Measurements from ENCODE around the gene ELFN1.

The ELFN1 gene

GRCh38 chr7:1741751-1742554 lies 71.9 kb downstream of the ELFN1 start:
- DNase-seq (ENCODE audit: low read depth in 2 of 2), result no peak

GRCh38 chr7:1742555-1743303 lies 72.7 kb downstream of the ELFN1 start:
- peak; percentile 15 to 21 for DNase-seq (ENCODE audit: low read depth in 2 of 2)

- no peak for DNase-seq (ENCODE audit: low read depth in 2 of 2)
Observed at GRCh38 chr7:1743481-1744230, 73.6 kb downstream of the ELFN1 start.

DNA sequence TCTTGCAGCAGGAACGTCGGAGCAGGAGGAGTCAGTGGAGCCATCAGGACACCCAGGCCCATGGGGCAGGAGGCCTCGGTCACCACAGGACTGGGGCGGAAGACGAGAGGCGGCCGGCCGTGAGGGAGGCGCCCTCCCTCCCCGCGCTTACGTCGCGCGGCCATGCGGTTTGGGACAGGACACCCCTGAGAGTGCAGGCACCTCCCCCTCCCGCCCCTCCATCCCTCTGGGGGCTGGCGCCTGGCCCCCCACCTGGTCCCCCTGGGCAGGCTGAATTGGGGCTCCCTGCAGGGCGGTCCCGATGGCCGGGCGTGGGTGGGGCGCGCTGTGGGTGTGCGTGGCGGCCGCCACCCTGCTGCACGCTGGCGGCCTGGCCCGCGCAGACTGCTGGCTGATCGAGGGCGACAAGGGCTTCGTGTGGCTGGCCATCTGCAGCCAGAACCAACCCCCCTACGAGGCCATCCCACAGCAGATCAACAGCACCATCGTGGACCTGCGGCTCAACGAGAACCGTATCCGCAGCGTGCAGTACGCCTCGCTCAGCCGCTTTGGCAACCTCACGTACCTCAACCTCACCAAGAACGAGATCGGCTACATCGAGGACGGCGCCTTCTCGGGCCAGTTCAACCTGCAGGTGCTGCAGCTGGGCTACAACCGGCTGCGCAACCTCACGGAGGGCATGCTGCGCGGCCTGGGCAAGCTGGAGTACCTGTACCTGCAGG lies 74.4 kb downstream of the ELFN1 start:
- no peak for DNase-seq (ENCODE audit: low read depth in 2 of 2)

DNA sequence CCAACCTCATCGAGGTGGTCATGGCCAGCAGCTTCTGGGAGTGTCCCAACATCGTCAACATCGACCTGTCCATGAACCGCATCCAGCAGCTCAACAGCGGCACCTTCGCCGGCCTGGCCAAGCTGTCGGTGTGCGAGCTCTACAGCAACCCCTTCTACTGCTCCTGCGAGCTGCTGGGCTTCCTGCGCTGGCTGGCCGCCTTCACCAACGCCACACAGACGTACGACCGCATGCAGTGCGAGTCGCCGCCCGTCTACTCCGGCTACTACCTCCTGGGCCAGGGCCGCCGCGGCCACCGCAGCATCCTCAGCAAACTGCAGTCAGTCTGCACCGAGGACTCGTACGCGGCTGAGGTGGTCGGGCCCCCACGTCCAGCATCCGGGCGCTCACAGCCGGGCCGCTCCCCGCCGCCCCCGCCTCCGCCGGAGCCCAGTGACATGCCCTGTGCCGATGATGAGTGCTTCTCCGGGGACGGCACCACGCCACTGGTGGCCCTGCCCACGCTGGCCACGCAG lies 75.0 kb downstream of the ELFN1 start:
- DNase-seq (ENCODE audit: low read depth in 2 of 2), result no peak

DNA sequence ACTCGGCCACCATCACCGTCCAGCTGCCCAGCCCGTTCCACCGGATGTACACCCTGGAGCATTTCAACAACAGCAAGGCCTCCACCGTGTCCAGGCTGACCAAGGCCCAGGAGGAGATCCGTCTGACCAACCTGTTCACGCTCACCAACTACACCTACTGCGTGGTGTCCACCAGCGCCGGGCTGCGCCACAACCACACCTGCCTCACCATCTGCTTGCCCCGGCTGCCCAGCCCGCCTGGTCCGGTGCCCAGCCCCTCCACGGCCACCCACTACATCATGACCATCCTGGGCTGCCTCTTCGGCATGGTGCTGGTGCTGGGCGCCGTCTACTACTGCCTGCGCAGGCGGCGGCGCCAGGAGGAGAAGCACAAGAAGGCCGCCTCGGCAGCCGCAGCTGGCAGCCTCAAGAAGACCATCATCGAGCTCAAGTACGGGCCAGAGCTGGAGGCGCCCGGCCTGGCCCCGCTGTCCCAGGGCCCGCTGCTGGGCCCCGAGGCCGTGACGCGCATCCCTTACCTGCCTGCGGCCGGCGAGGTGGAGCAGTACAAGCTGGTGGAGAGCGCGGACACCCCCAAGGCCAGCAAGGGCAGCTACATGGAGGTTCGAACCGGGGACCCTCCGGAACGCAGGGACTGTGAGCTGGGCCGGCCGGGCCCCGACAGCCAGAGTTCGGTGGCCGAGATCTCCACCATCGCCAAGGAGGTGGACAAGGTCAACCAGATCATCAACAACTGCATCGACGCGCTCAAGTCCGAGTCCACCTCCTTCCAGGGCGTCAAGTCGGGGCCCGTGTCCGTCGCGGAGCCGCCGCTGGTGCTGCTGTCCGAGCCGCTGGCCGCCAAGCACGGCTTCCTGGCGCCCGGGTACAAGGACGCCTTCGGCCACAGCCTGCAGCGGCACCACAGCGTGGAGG lies 75.8 kb downstream of the ELFN1 start:
- no peak for DNase-seq (ENCODE audit: low read depth in 2 of 2)

- no peak for DNase-seq (ENCODE audit: low read depth in 2 of 2)
Observed at GRCh38 chr7:1746491-1746975, 76.5 kb downstream of the ELFN1 start.

GRCh38 chr7:1747004-1747801 lies 77.1 kb downstream of the ELFN1 start:
- no peak for DNase-seq (ENCODE audit: low read depth in 2 of 2)

DNA sequence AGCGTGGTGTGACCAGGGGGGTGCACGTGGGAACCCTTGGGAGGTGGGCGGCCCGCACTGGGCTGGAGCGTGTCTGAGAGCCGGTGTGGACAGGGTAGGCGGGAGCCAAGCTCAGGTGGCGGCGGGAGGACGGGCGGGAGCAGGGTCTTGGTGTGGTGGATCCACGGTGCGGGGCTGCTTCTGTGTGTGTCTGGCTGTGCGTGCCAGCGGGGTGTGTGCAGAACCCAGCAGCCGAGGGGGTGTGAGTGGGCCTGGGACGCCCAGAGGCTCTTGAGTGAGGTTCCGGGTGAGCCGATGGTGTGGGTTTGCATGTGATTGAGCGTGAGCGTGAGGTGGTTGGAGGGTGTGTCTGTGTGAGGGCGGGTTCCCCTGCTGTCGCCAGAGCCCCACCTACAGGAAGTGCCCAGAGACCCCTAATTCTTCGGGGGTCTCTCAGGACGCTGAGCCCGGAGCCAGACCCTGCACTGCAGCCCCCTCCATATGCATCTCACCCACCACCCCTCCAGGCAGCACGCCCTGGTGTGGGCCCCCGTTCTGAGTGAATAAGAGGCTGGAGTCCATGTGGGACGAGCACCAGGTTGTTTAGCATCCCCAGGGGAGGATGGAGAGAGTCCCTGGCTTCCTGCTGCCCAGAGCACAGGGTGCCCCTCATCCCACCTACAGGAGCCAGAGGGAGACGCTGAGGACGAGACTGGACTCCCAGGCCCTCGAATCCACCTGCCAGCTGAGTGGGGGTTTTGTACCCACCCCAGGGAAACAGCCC lies 78.2 kb downstream of the ELFN1 start:
- DNase-seq (ENCODE audit: low read depth in 2 of 2), result no peak

- DNase-seq (ENCODE audit: low read depth in 2 of 2), result no peak
Observed at GRCh38 chr7:1748839-1749173, 78.7 kb downstream of the ELFN1 start.

DNA sequence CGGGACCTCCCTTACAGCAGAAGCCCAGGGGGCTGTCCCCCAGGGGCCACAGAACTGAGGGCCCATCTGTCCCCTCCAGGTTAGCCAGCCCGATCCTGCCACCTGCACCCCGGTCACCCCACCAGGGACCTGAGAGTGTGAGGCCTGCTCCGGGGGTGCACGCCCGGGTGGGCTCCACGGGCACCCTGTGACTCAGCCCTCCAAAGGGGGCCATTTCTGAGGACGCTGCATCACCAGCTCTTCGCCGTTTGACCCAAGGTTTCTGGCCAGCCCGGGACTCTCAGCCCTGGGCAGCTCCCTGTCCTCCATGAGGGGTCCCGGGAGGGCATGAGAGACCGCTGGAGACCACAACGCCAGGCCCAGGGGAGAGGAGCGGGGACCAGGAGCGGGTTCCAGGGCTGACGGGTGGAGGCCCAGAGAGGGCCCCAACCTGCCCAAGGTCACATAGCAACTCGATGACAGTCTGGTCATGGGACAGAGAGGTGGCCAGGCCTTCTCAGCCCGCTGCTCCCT lies 79.3 kb downstream of the ELFN1 start:
- no peak for DNase-seq (ENCODE audit: low read depth in 2 of 2)

DNA sequence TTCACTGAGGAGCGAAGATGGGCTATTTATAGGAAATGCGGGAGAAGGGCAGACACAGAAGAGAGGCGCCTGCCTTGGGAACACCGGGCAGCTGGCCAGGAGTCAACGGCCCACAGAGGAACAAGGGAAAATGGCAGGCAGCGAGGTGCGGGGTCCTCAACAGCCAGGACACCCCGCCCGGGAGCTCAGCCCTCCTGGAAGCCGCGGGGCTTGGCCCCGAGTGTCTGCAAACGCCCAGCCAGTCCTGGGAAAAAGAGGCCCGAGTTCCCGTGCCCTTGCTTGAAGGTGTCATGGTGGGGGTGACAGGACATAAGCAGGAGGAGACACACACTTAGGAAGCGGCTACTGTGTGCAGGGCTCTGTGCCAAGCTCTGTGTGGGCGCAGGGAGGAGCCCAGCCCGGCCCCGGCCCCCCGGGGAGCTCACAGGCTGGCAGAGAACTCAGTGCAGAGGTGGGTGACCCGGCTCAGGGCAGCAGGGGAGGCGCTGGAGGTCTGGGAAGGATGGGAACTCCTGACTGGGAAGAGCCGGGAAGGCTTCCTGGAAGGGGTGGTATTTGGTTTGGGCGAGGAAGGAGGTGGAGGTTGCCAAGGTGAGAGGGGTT lies 79.9 kb downstream of the ELFN1 start:
- DNase-seq (ENCODE audit: low read depth in 2 of 2), result no peak

DNA sequence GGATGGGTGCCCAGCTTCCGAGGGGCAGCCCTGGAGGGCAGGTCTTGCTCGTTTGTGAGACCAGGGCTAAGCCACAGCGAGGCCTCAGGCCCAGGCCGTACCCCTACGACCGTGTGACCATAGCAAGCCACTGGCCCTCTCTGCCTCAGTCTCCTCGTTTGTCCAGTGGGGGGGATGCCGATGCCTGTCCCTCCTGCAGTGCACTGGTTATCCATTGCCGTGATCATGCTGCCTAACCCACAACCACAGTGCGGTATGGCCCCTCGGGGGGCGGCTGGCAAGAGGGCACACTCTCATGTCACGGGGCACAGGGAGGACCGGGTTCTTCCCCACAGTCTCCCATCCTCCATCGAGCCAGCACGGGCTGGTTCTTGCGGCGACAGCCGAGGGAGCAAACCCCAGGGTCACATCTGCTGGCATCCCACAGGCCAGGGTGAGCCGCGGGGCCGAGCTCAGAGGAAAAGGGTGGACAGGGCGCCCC lies 80.5 kb downstream of the ELFN1 start:
- no peak for DNase-seq (ENCODE audit: low read depth in 2 of 2)

GRCh38 chr7:1752111-1752510 lies 82.0 kb downstream of the ELFN1 start:
- no peak for DNase-seq (ENCODE audit: low read depth in 2 of 2)

DNA sequence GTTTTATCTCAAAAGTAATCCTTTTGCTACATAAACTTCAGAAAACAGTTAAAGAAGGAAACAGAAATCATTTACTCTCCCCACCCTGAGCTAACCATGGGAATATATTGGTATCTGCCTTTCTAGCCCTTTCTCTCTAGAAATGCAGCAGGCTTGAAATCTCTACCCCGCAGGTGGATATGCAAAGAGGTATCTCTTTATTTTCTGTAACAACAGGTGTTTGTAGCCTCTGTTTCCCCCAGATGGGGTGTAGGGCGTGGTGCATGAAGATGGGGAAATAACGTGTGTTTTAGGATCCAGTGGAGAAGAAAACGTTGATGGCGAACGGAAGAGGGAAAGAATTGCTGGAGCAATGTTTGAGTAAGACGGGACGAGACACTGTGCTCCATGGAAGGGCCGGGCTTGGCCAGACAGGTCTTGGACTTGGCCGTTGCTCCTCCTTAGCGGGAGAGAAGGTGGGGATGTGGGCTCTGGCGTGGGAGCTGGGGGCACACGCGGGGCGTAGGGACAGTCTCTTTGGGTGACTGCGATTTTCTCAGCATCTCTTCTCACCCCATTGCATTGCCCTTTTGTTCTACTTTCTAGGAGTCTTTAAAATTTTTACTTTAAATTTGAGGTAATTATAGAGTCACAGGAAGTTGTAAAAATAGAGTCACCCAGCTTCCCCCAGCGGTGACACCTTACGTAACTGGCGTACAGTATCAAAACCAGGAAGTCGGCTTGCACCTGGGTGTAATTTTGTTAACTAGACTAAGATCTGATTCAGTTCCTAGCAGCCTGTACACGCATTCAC lies 82.9 kb downstream of the ELFN1 start:
- DNase-seq (ENCODE audit: low read depth in 2 of 2), result no peak

DNA sequence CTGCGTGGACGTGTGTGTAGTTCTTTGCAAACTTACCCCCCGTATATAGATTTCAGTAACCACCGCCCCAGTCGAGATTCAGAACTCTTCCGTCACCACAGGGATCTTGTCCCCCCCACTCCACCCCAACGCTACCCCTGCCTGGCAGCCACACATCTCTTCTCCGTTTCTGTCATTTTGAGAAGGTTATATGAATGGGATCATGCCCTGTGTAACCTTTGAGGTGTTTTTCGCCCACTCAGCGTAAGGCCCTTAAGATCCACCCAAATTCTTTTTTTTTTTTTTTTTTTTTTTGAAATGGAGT lies 83.4 kb downstream of the ELFN1 start:
- DNase-seq (ENCODE audit: low read depth in 2 of 2), result no peak

- DNase-seq (ENCODE audit: low read depth in 2 of 2), result no peak
Observed at GRCh38 chr7:1754345-1754908, 84.3 kb downstream of the ELFN1 start.

All from fibroblast of skin of left quadriceps (primary cell).